AG04449 (cell line): ENCODE results near the gene ATP6V0E1.

Experiments used
- CTCF ChIA-PET: fragments of 350-600 bp; formaldehyde crosslinking; extraction: SDS; loops from one replicate; lab custom pipeline; 2021; ENCODE audit warnings: antibody characterized with exemption; lab: Yijun Ruan, JAX
- POLR2A ChIA-PET: fragments of 400-600, 350-600 bp; formaldehyde crosslinking; extraction: SDS; loops from one replicate; lab custom pipeline; 2020; ENCODE audit warnings: antibody characterized with exemption, inconsistent platforms; lab: Yijun Ruan, JAX
- DNase-seq: peaks from one replicate; pipeline ENCODE4 v3.0.0-alpha.2; 2010; ENCODE audit warnings: low read depth, low spot score
- H3K4me3 ChIP-seq: 2 replicates; pipeline ENCODE4 v1.5.1; 2011; ENCODE audit warnings: low read depth, mild to moderate bottlenecking, control low read depth, low read length
- TF ChIP-seq, protein P1 (sequence below): IDR thresholded peaks from one replicate; pipeline ENCODE4 v1.5.1; 2011; ENCODE audit warnings: mild to moderate bottlenecking, moderate library complexity, low read length, control low read depth, inconsistent platforms; ENCODE audit not compliant: insufficient read depth; ENCODE audit errors: missing control alignments

ATP6V0E1 gene

DNA sequence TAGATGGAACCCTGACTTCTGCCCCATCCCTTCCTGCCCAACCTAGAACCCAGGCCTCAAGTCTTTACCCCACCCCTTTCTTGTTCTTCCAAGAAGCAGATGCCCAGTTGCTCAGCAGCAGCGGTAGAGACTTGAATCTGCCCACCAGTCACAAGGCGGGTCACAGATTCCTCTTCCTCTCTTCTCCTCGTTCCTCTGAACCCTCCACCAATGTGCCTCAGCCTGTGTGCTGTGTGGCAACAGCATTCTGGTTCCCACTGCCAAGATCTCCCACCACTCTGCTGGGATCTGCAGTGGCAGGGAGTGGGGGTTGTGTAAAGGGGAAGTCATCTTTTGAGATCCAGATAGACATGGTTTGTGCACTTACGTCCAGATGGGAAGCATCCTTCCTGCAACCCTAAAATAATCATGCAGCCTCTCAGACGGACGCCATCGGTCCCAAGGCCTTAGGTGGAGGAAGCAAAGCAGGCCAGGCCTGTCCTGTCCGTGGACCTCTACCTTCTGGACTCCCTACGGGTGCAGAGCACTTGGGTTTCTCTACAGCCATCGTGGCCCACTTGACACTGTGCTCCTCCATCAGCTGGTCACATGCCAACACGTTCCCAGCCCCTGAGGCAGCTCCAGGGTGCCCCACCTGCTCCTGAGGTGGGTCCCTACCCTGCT, 32.1 kb upstream of the ATP6V0E1 start:
- CTCF ChIA-PET, result interaction anchor here (1.1 to 22.5 kb wide), 7 partner anchors 10 to 242 kb away, joined by 3 to 595 read pairs (median 7); no protein-coding TSS in a partner anchor
- TF ChIP-seq, protein P1, sequence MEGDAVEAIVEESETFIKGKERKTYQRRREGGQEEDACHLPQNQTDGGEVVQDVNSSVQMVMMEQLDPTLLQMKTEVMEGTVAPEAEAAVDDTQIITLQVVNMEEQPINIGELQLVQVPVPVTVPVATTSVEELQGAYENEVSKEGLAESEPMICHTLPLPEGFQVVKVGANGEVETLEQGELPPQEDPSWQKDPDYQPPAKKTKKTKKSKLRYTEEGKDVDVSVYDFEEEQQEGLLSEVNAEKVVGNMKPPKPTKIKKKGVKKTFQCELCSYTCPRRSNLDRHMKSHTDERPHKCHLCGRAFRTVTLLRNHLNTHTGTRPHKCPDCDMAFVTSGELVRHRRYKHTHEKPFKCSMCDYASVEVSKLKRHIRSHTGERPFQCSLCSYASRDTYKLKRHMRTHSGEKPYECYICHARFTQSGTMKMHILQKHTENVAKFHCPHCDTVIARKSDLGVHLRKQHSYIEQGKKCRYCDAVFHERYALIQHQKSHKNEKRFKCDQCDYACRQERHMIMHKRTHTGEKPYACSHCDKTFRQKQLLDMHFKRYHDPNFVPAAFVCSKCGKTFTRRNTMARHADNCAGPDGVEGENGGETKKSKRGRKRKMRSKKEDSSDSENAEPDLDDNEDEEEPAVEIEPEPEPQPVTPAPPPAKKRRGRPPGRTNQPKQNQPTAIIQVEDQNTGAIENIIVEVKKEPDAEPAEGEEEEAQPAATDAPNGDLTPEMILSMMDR, result no peak
- H3K4me3 ChIP-seq, result no peak overlapping the region
- DNase-seq, result no peak
- POLR2A ChIA-PET, result interaction anchor here (0.7 to 4.2 kb wide), 6 partner anchors 8 to 250 kb away, joined by 3 to 42 read pairs (median 3); partner anchors contain the start of gene DUSP1

GRCh38 chr5:172952034-172952511, 31.5 kb upstream of the ATP6V0E1 start:
- TF ChIP-seq, protein P1, result no peak
- POLR2A ChIA-PET, result interaction anchor here (0.7 to 4.2 kb wide), 6 partner anchors 9 to 249 kb away, joined by 3 to 42 read pairs (median 3); partner anchors contain the start of gene DUSP1
- no peak for DNase-seq
- H3K4me3 ChIP-seq, result no peak overlapping the region
- CTCF ChIA-PET, result interaction anchor here (1.2 to 22.5 kb wide), 6 partner anchors 9 to 242 kb away, joined by 4 to 595 read pairs (median 7); no protein-coding TSS in a partner anchor

DNA sequence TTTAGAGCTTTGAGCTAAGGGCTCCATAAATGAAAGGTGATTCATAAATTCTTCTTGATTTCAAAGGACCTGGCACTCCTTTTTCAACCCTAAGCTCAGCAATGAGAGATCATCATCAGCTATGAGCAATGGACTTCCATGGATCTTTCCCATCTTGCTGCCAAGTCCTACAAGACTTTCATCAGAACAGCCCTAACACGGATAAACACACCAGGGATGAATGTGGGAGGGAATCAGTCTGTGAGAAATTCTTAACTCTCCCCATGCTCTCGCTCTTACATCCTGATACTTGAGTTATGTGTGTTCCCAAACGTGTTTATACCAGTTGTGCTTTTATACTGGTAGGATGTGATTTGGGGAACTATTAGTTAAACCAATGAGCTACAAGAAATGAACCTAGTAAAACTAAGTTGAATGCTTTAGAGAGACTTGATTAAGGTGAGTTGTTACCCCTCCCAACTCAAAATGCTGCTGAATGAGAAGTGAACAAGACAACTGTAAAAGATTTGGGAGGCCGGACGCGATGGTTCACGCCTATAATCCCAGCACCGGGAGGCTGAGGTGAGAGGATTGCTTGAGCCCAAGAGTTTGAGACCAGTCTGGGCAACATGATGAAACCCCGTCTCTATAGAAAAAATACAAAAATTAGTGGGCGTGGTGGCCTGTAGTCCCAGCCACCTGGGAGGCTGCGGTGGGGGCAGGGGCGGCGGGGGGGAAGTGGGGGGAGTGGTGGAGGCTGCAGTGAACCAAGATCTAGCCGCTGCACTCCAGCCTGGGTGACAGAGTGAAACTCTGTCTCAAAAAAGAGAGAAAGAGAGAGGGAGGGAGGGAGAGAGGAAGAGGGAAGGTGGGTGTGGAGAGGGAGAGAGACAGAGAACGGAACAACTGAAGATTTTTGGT, 29.5 kb upstream of the ATP6V0E1 start:
- TF ChIP-seq, protein P1, result no peak
- ChIA-PET CTCF (interaction anchor here (0.6 to 3.0 kb wide), 12 partner anchors 10 to 502 kb away, joined by 3 to 24 read pairs (median 4); no protein-coding TSS in a partner anchor), POLR2A (interaction anchor here (0.6 to 4.2 kb wide), 10 partner anchors 9 to 221 kb away, joined by 3 to 42 read pairs (median 4); partner anchors contain the start of genes ATP6V0E1 and DUSP1)
- DNase-seq, result peak; percentile 98
- H3K4me3 ChIP-seq, result no peak overlapping the region

DNA sequence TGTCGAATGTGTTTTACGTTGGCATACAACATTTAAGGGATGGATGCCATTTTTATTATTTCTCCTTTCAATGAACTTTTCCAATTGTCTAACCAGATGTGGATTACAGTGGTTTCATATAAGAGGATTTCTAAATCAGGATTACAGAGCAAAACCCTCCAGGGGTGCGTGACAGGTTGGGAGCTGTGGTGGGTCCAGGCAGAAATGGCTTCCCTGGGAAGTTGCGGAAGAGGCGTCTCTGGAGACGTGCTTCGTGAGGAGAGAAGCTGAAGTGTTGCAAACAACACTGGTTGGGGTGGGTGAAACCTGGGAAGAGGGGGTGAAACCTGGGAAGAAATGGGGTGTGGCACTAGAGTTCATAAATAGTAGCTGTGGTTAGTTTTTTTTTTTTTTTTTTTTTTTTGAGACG, 28.8 kb upstream of the ATP6V0E1 start:
- DNase-seq, result no peak
- ChIA-PET CTCF (interaction anchor here (0.6 to 3.0 kb wide), 6 partner anchors 16 to 248 kb away, joined by 3 to 18 read pairs (median 4); partner anchors contain the start of gene BNIP1), POLR2A (interaction anchor here (4.2 kb wide), 1 partner anchor 185 kb away, joined by 42 read pairs; the partner anchor contains the start of gene DUSP1)
- H3K4me3 ChIP-seq, result no peak overlapping the region
- TF ChIP-seq, protein P1, result no peak

DNA sequence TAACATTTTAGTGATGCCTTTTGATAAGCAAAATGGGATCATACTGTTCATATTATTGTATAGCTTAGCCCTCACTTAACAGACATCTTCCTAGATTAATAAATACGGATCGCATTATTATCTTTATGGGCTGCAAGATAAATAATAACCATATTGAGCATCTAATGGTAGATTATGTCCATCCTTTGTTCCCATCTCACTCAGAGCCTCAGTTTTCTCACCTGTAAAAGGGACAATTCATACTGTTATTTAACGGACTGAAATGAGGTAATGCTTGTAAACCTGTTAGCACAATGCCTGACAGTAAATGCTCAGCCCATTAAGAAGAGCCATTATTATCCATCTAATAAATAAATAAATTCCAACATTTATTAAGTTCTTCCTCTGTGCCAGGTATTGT, 27.3 kb upstream of the ATP6V0E1 start:
- H3K4me3 ChIP-seq, result no peak overlapping the region
- ChIA-PET POLR2A (no interaction called here), CTCF (interaction anchor here (1.1 to 4.2 kb wide), 4 partner anchors 240 to 250 kb away, joined by 3 to 19 read pairs (median 6); no protein-coding TSS in a partner anchor)
- no peak for DNase-seq
- TF ChIP-seq, protein P1, result no peak
